SK-N-SH treated with all-trans-retinoic acid at 6 μM for 48 hours (cell line): ENCODE measurements around the gene SOX10.

Source experiments
- ATAC-seq: fragments of 200-7000 bp; cut with Tn5 transposase; 3 replicates; pipeline ENCODE4 v1.9.1; 2020; ENCODE audit warnings: mild to moderate bottlenecking, moderate library complexity
- BACH2 ChIP-seq: fragments of 250-450 bp; sonication (Bioruptor Pico); IDR thresholded peaks from 2 replicates; pipeline ENCODE4 v1.9.0; 2021; ENCODE audit warnings: mild to moderate bottlenecking, borderline replicate concordance
- CSDC2 ChIP-seq: fragments of 250-450 bp; sonication (Bioruptor Pico); IDR thresholded peaks from 2 replicates; pipeline ENCODE4 v1.5.0; 2020; ENCODE audit warnings: mild to moderate bottlenecking, moderate library complexity
- CSRNP3 ChIP-seq: fragments of 250-450 bp; sonication (Bioruptor Pico); IDR thresholded peaks from 2 replicates; pipeline ENCODE4 v1.5.1; 2021; ENCODE audit warnings: mild to moderate bottlenecking, moderate library complexity
- GLIS3 ChIP-seq: fragments of 250-450 bp; sonication (Bioruptor Pico); IDR thresholded peaks from 2 replicates; pipeline ENCODE4 v1.5.0; 2020; ENCODE audit warnings: mild to moderate bottlenecking, moderate library complexity
- ISL1 ChIP-seq: fragments of 250-450 bp; sonication (Bioruptor Pico); IDR thresholded peaks from 2 replicates; pipeline ENCODE4 v2.1.2; 2022; ENCODE audit warnings: mild to moderate bottlenecking, moderate library complexity
- OSR1 ChIP-seq: fragments of 250-450 bp; sonication (Bioruptor Pico); IDR thresholded peaks from 2 replicates; pipeline ENCODE4 v1.8.0; 2022; ENCODE audit warnings: moderate library complexity, mild to moderate bottlenecking, inconsistent platforms
- PATZ1 ChIP-seq: fragments of 250-450 bp; sonication (Bioruptor Pico); IDR thresholded peaks from 2 replicates; pipeline ENCODE4 v1.8.0; 2020; ENCODE audit warnings: mild to moderate bottlenecking, moderate library complexity, borderline replicate concordance
- POU6F1 ChIP-seq: fragments of 250-450 bp; sonication (Bioruptor Pico); IDR thresholded peaks from 2 replicates; pipeline ENCODE4 v1.8.0; 2021; ENCODE audit warnings: low read depth, mild to moderate bottlenecking, moderate library complexity, borderline replicate concordance
- PPARA ChIP-seq: fragments of 250-450 bp; sonication (Bioruptor Pico); IDR thresholded peaks from 2 replicates; pipeline ENCODE4 v1.5.0; 2020; ENCODE audit warnings: mild to moderate bottlenecking, borderline replicate concordance
- RARB ChIP-seq: fragments of 250-450 bp; sonication (Bioruptor Pico); IDR thresholded peaks from 2 replicates; pipeline ENCODE4 v1.8.0; 2021; ENCODE audit warnings: mild to moderate bottlenecking, moderate library complexity
- SNAI2 ChIP-seq: fragments of 250-450 bp; sonication (Bioruptor Pico); IDR thresholded peaks from 2 replicates; pipeline ENCODE4 v1.5.0; 2020; ENCODE audit warnings: mild to moderate bottlenecking, moderate library complexity
- TCF4 ChIP-seq: fragments of 250-450 bp; sonication (Bioruptor Pico); IDR thresholded peaks from 2 replicates; pipeline ENCODE4 v1.8.0; 2021; ENCODE audit warnings: mild to moderate bottlenecking, moderate library complexity, borderline replicate concordance
- TOX ChIP-seq: fragments of 250-450 bp; sonication (Bioruptor Pico); IDR thresholded peaks from 2 replicates; pipeline ENCODE4 v1.8.0; 2021; ENCODE audit warnings: mild to moderate bottlenecking, moderate library complexity, borderline replicate concordance
- TSHZ2 ChIP-seq: fragments of 250-450 bp; sonication (Bioruptor Pico); IDR thresholded peaks from 2 replicates; pipeline ENCODE4 v1.5.0; 2020; ENCODE audit warnings: mild to moderate bottlenecking, moderate library complexity
- ZC3H10 ChIP-seq: fragments of 250-450 bp; sonication (Bioruptor Pico); IDR thresholded peaks from 2 replicates; pipeline ENCODE4 v1.5.1; 2021; ENCODE audit warnings: mild to moderate bottlenecking, moderate library complexity
- ZFP30 ChIP-seq: fragments of 450-650 bp; formaldehyde crosslinking; IDR thresholded peaks from 2 replicates; pipeline ENCODE4 v1.5.0; 2022; ENCODE audit warnings: mild to moderate bottlenecking, moderate library complexity
- ZNF565 ChIP-seq: fragments of 450-650 bp; formaldehyde crosslinking; conservative IDR thresholded peaks from 2 replicates; pipeline ENCODE4 v1.5.0; 2020; ENCODE audit warnings: low read depth, mild to moderate bottlenecking, moderate library complexity
- ZNF70 ChIP-seq: fragments of 450-650 bp; formaldehyde crosslinking; IDR thresholded peaks from 2 replicates; pipeline ENCODE4 v1.5.0; 2020; ENCODE audit warnings: mild to moderate bottlenecking, moderate library complexity
- ZNF8 ChIP-seq: fragments of 450-650 bp; formaldehyde crosslinking; IDR thresholded peaks from 2 replicates; pipeline ENCODE4 v1.5.0; 2020; ENCODE audit warnings: mild to moderate bottlenecking, moderate library complexity

SOX10 gene

GRCh38 chr22:37985751-37986281 is 1.5 kb upstream of the SOX10 start:
- ATAC-seq = no peak
- TF ChIP-seq CSRNP3 (CRISPR knock-in tag) = no peak
- TF ChIP-seq POU6F1 (CRISPR knock-in tag) = no peak
- no peak for TF ChIP-seq TSHZ2 (CRISPR knock-in tag)
- no peak for TF ChIP-seq PPARA
- TF ChIP-seq BACH2 (CRISPR knock-in tag) = no peak
- no peak for TF ChIP-seq RARB (CRISPR knock-in tag)
- no peak for TF ChIP-seq TOX
- TF ChIP-seq ISL1 (CRISPR knock-in tag) = no peak
- no peak for TF ChIP-seq OSR1 (CRISPR knock-in tag)
- no peak for TF ChIP-seq ZC3H10
- no peak for TF ChIP-seq ZFP30 (CRISPR knock-in tag)
- no peak for TF ChIP-seq ZNF70 (CRISPR knock-in tag)

- TF ChIP-seq ZNF8 (no peak), CSDC2 (CRISPR knock-in tag) (no peak), ZNF565 (CRISPR knock-in tag) (no peak), GLIS3 (no peak), TOX (no peak), ZNF70 (CRISPR knock-in tag) (no peak), SNAI2 (CRISPR knock-in tag) (no peak), ZC3H10 (no peak), ZFP30 (CRISPR knock-in tag) (no peak), RARB (CRISPR knock-in tag) (no peak), PPARA (no peak)
- ATAC-seq = no peak
These were observed 763 bp upstream of the SOX10 start for GRCh38 chr22:37985050-37985585.

- no peak for TF ChIP-seq SNAI2 (CRISPR knock-in tag)
- TF ChIP-seq TCF4 = no peak
- ATAC-seq = no peak
These were observed 1.2 kb downstream of the SOX10 start for GRCh38 chr22:37982938-37983859.

GRCh38 chr22:37982151-37982785 is 2.1 kb downstream of the SOX10 start:
- no peak for TF ChIP-seq TCF4
- TF ChIP-seq ZNF70 (CRISPR knock-in tag) = no peak
- TF ChIP-seq ZNF8 = no peak
- no peak for TF ChIP-seq BACH2 (CRISPR knock-in tag)
- TF ChIP-seq TSHZ2 (CRISPR knock-in tag) = no peak
- TF ChIP-seq POU6F1 (CRISPR knock-in tag) = no peak
- TF ChIP-seq GLIS3 = no peak
- TF ChIP-seq PATZ1 (CRISPR knock-in tag) = no peak
- TF ChIP-seq ZNF565 (CRISPR knock-in tag) = no peak
- TF ChIP-seq, all 23 proteins: peak for 0
- ATAC-seq = no peak
